Activated CD8-positive, alpha-beta memory T cell treated with anti-CD3 and anti-CD28 coated beads for 36 hours (primary cell): ENCODE data around the gene GRAMD2A. TPM values are rescaled to one million over a fixed set of nuclear protein-coding genes. Genes with fewer than 3 reads are reported as not detected.

Experiments used
- CTCF ChIA-PET: fragments of 350-600 bp; sonication (Branson Sonifier 250); formaldehyde crosslinking; loops from one replicate; lab custom pipeline; 2021; ENCODE audit warnings: antibody characterized with exemption; lab: Charles Lee
- POLR2A ChIA-PET: fragments of 350-600 bp; sonication (Branson Sonifier 250); formaldehyde crosslinking; loops from one replicate; lab custom pipeline; 2021; ENCODE audit warnings: antibody characterized with exemption; lab: Charles Lee
- total RNA-seq, 2 experiments: library from RNA; stranded (reverse); gene quantifications; one replicate each; pipeline ENCODE4 v1.2.3, GENCODE V29; 2021

GRAMD2A gene
- total RNA-seq, 2 experiments from 2014 or later = not detected

DNA sequence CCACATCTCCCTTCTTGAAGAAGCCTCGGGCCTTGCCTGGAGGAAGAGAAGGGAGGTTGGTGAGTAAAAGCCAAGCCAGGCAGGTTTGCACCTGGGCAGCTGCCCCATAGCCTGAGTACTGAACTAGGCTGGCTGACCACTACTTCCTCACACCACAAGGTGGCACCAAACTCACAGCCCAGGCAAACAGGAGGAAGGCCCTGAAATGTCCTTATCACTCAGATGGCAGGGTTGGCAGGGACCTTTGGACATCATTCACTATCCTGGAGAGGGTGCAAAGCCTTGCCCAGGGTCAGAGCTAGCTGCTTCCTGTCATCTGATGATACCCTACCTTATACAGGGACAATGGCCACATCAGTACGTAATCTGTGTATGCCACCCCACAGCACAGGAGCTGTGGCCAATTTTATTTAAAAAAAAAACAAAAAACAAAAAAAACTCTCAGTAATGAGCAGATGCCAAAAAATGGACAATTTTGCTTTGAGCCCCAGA is 2.2 kb upstream of the GRAMD2A start:
- CTCF ChIA-PET = interaction anchor here (0.8 to 2.7 kb wide), 7 partner anchors 9 to 75 kb away, joined by 3 to 8 read pairs (median 4); no protein-coding TSS in a partner anchor
- POLR2A ChIA-PET = interaction anchor here (0.7 to 0.8 kb wide), 2 partner anchors 64 to 431 kb away, joined by 3 read pairs; no protein-coding TSS in a partner anchor

DNA sequence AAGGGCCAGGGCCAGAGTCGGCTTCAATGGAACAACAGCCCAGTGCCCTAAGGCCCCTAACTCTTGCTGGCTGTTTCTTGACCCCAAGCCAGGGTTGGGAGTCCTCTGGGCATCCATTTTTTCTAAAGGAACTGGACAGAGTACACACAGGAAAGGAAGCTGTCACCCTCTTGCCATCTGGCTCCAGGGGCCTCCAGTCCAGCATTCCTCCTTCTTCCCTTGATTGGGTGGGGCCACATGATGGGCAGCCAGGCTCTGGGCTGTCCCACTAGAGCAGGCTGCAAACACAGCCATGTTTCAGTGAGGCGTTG is 1.6 kb upstream of the GRAMD2A start:
- CTCF ChIA-PET = interaction anchor here (0.7 to 2.7 kb wide), 5 partner anchors 9 to 38 kb away, joined by 3 to 8 read pairs (median 3); no protein-coding TSS in a partner anchor
- POLR2A ChIA-PET = interaction anchor here (1.5 kb wide), 1 partner anchor 32 kb away, joined by 5 read pairs; the partner anchor contains the start of gene PKM

DNA sequence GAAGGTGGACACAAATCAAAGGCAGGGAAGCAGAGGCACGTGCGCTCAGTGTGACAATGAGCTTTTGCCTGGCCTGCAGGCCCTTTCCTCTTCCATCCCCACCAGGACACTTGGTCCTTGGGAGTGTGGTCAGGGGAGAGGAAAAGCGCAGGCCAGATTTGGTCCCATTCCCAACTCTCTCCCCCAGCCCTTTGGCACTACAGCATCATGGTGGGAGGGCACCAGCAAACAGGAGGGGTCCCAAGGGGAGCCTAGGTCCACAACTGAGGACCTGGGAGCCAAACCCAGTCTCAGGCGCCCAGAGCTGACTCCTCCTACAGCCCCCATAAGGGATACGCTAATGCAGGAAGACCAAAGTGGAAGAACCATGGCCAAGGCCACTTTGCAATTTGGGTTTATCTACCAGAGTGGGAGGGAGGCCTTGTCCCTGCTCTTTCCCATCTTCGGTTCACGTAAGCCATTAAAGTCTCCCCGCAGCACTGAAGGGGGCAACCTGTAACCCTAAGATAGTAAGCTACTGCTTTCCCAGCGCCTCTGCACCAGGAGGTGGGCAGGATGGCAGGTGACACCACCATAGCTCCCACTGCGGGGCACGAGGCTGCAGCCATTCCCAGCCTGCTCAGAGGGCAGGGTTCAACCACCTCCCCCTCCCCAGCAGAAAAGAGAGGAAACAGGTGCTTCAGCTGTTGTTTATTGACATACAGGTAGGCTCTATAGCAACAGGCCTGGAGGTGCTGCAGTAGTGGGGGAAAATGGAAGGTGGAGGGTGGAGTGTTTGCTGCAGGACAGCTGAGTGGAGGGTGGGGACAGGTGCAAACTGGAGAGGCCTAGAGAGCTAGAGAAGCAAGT is 993 bp upstream of the GRAMD2A start:
- CTCF ChIA-PET = interaction anchor here (0.7 to 2.7 kb wide), 6 partner anchors 10 to 32 kb away, joined by 3 to 8 read pairs (median 6); no protein-coding TSS in a partner anchor
- POLR2A ChIA-PET = interaction anchor here (0.5 to 1.5 kb wide), 4 partner anchors 31 to 1703 kb away, joined by 3 to 5 read pairs (median 3); partner anchors contain the start of gene PKM

DNA sequence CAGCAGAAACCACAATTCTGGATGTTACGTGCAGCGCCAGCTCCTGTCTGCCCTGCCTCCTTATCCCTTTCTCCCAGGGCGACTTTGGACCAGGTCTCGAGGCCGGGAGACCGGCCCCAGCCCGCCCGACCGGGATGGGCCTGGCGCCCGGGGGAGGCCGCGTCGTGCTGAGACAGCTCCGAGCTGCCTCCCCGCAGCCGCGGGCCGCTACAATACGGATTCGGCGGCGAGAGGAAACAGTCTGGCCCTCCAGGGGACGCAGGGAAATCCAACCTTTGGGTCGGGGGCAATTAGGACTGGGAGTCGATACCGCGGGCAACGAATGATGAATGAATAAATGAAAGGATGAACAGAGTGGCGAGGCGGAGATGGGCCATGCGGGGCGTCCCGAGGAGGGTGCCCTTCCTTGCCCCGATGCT is 537 bp downstream of the GRAMD2A start:
- POLR2A ChIA-PET = interaction anchor here (1.0 to 1.4 kb wide), 3 partner anchors 23 to 31 kb away, joined by 3 to 5 read pairs (median 3); no protein-coding TSS in a partner anchor
- CTCF ChIA-PET = interaction anchor here (1.9 kb wide), 1 partner anchor 29 kb away, joined by 8 read pairs; no protein-coding TSS in a partner anchor

DNA sequence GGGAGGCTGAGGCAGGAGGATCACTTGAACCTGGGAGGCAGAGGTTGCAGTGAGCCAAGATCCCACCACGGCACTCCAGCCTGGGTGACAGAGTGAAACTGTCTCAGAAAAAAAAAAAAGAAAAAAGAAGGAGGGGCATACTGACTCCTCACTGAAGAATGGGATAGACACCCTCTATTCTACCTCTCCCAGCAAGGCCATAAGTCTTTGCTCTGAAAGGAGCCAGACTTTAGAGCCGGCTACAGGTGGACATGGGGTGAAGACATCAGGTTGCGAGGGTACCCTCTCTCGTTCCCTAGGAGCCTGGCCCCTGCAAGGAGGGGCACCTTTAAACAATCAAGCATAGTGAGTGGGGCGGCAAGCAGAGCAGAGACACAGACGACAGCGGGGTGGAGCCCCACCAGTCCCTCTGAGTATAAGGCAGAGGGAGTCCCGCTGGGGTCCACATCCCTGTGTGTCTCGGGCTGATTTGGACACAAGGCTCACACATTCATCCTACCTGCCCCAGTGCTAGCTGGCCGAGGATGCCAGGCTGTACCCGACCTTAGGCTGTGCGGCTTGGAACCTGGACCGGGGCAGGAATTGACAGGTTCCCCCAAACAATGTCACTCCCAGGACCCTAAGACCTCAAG is 1.1 kb downstream of the GRAMD2A start:
- CTCF ChIA-PET = interaction anchor here (1.9 kb wide), 1 partner anchor 30 kb away, joined by 8 read pairs; no protein-coding TSS in a partner anchor
- POLR2A ChIA-PET = interaction anchor here (1.0 to 1.4 kb wide), 3 partner anchors 23 to 32 kb away, joined by 3 to 5 read pairs (median 3); no protein-coding TSS in a partner anchor

DNA sequence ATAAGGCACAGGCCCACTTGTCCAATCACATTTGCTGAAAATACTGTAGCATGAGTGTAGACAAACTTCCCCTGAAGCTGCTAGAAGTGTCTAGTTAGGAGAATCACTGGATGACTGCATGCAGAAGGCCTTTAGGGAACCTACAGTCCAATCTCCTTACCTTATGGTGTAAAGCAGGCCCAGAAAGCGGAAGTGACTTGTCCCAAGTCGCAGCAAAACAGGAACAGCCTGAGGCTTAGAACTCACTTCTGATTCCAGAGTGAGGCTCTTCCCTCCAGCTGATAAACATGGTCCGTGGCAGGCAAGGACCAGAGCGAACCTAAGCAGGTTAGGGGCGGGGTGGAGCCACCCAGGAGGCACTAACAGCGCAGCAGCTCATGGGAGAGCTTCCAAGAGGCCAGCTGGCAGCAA is 2.5 kb downstream of the GRAMD2A start:
- ChIA-PET POLR2A (no interaction called here), CTCF (interaction anchor here (1.1 kb wide), 1 partner anchor 478 kb away, joined by 3 read pairs; no protein-coding TSS in a partner anchor)

DNA sequence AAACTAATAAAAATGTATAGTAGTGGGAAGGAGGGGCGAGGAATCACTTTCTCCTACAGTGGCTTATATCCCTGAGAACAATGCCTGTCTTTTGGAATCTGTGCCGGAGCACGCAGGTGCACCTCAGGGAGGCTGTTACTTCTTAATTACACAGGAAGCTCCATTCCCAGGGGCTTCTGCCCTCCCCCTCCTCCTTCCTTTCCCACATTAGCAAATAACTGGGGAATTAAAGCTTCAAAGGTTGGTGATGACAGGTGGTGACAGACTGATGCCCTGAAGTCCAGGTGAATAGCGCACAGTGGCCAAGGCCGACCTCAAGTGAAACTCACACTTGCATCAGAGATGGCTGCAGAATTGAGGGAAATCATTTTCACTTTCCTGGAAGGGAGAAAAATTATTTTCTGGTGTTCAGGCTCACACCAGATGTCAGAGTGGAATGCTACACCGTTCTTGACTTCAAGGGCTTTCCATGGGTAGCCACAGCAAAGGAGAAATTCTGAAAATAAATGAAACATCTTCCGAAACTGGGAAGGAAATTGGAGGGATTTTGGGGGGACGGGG is 3.7 kb downstream of the GRAMD2A start:
- ChIA-PET POLR2A (interaction anchor here (0.8 kb wide), 1 partner anchor 81 kb away, joined by 3 read pairs; no protein-coding TSS in a partner anchor), CTCF (interaction anchor here (1.4 kb wide), 1 partner anchor 33 kb away, joined by 4 read pairs; no protein-coding TSS in a partner anchor)

DNA sequence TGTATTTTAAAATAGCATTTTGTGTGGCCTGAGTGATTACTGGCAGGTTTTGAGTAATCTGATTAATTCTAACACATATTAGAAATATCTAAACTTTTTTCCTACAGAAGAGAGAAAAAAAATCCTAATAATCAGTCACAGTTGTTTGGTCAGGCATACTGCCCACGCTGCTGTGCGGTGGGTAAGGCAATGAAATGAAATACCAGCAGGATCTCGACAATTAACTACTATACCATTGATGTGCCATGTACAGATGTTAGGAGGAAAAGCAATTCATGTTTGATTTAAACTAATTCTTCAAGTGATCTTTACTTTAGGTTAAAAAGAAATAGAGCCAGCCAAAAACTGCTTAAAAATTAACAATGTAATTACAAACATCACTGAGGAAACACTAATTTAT is 5.2 kb downstream of the GRAMD2A start:
- POLR2A ChIA-PET = no interaction called here
- CTCF ChIA-PET = no interaction called here

DNA sequence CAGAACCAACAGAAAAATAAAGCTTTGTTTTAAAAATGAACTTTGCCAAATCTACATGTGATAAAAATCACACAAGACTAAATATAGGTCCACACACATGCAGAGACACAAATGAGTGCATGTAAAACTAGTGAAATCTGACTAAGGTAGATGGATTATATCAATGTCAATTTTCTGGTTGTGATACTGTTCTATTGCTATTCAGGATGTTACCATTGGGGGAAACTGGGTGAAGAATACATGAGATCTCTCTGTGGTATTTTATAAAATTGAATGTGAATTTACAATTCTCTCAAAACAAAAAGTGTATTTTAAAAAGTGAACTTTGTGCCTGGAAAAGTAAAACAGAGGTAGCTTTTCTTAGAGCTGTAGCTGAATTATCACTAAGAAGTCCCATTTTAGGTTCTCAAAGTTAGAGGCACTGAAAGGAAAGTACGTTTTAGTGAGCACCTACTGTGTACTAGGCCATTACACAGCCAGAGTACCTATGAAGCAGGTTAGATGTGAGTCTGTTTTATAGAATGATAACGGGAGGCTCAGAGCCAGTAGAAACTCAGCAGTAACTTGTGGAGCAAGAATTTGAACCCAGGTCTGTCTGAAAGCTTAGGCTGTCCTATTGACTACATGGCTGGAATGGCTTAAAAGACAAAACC is 8.2 kb downstream of the GRAMD2A start:
- POLR2A ChIA-PET = no interaction called here
- CTCF ChIA-PET = interaction anchor here (0.8 to 1.2 kb wide), 2 partner anchors 12 to 48 kb away, joined by 3 read pairs; no protein-coding TSS in a partner anchor

DNA sequence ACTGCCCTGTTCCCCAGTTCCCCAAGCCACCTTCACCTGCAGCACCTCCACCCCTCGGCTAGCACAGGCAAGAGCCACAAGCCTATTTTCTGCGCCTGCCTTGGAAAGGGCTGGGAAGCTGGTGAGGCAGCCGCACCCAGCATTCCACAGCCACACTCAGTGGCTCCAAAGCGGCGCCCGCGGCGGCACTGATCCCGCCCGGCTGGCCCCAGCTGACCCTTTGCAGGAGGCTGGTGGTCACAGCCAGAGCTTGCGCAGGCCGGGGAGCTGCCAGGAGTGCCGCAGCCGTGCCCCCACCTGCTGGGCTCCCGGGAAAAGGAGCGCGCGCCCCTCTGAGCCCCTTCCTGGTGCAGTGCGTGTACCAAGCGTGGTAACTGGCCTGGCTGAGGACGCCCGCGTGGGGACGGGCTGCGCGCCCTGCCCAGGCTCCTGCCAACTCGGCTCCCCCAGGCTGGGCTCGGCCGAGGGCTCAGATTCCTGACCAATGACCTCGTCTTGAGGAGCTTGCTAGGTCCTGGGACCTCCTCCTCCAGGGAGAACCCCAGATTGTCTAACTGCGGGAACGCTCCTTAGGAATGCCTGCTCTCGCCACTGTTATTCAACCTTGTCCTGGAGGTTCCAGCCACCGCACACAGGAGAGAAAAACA is 13.3 kb downstream of the GRAMD2A start:
- CTCF ChIA-PET = interaction anchor here (0.6 kb wide), 1 partner anchor 116 kb away, joined by 4 read pairs; no protein-coding TSS in a partner anchor
- POLR2A ChIA-PET = no interaction called here

DNA sequence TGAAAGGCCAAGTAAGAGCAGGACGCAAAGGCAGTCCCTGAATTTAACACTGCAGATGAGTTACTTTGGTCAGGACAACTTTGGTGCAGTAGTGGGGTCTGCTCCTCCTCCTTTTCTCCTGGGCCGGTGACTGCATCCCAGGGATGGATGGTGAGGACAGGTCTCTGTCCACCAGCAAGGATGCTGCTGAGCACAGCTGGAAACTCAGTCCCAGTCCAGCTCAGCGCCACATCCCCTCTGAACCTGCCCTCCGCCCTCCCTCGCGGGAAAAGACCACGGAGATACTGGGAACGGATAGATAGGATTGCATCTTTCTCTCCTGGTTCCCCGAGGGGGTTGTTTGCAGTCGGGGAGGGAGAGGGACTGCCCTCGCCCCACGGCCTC is 13.8 kb downstream of the GRAMD2A start:
- POLR2A ChIA-PET = no interaction called here
- CTCF ChIA-PET = no interaction called here

DNA sequence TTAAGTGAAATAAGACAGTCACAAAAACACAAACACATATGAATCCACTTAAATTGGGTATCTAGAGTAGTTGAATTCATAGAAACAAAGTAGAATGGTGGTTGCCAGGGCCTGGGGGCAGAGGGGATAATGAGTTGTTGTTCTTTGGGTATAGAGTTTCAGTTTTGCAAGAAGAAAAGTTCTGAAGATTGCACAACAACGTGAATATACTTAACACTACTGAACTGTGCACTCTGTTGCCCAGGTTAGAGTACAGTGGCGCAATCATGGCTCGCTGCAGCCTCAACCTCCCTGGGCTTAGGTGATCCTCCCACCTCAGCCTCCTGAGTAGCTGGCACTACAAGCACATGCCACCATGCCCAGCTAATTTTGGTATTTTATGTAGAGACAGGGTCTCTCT is 14.9 kb downstream of the GRAMD2A start:
- POLR2A ChIA-PET = no interaction called here
- CTCF ChIA-PET = no interaction called here

DNA sequence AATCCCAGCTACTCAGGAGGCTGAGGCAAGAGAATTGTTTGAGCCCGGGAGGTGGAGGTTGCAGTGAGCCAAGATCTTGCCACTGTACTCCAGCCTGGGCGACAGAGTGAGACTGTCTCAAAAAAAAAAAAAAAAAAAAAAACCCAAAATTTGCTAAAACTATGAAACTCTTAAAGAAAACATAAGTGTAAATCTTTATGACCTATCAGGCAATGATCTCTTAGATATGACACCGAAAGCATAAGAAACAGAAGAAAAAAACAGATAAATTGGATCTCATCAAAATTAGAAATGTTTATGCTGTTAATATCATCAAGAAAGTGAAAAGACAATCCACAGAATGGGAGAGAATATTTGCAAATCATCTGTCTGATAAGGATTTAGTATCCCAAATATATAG is 15.3 kb downstream of the GRAMD2A start:
- POLR2A ChIA-PET = no interaction called here

DNA sequence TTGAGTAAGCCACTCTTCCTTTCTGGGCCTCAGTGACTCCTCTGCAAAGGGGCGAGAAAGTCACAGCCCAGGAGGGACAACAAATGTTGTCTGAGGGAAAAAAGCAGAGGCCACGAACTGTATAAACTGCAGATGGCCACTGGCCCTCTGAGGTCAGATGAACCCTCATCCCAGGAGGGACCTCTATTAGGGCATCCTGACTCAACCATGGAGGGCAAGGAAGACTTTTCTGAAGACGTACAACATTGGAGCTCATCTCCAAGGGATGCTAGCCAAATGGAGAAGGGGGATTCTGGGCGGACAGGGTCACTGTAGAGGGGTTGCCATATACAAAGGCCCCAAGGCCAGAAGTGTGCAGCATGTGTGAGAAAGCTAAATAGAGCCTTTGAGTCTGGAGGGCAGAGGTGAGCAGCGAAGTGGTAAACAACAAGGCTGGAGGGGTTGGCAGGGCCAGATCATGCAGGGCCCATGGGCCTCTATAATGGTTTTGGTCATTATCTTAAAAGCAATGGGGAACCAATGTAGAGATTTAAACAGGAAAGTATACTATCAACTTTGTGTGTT is 16.7 kb downstream of the GRAMD2A start:
- ChIA-PET POLR2A (no interaction called here), CTCF (no interaction called here)

More for the DNA sequence above, 15.3 kb downstream of the GRAMD2A start:
- CTCF ChIA-PET = no interaction called here

DNA sequence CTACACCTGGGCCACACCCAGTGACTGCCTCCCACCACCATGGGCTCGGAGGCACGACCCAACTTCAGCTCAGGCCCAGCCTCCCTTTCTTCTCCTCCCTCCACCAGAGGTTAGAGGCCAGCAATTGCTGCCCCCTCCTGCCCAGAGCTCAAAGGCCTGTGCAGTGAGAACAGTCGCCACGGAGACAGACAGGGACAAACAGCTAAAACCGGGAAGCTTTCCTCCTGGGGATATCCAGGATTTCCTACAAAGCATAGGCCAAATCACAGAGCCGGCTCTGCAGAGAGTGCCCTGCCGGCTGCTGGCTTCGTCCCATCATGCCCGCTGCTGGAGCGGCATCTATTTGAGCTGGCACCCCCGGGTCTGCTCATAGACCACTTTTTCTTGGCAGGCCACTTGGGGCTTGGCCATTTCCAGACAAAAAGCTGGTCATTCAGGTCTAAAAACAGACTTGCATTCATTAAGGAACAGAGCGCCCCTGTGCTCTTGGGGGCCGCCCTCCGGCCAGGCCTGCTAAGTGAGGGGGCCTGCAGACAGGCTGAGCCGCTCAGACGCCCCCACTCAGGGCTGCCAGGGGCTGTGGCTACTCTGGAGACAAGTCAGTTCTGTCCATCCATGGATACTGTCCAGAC is 17.5 kb downstream of the GRAMD2A start:
- ChIA-PET CTCF (no interaction called here), POLR2A (no interaction called here)

DNA sequence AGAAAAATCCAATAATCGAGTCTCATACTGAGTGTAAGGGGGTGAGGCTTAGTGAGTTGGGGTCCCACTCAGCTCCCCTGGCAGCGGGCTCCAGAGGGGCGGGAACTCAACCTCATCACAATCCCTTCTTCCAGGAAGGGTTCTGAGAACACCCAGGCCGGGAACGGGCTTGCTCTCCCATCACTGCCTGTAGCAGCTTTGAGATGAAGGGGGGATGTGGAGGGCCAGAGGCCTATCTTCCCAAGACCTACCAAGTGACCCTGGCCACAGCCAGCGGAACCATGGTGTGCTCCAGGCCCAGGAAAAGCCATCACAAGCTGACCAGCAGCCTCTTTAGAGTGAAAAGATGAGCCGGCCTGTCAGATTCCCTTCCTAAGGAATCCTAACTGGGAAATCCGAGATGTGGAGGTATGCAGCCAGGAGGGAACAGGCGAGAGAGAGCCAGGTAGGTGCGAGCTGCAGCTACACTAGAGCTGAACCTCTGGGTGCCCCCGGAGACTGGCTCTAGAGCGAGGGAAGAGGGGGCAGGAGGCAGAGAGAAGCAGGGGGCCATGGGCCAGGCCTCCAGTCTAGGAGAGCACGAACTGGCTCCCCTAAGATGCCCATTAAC is 18.5 kb downstream of the GRAMD2A start:
- ChIA-PET CTCF (no interaction called here), POLR2A (no interaction called here)

DNA sequence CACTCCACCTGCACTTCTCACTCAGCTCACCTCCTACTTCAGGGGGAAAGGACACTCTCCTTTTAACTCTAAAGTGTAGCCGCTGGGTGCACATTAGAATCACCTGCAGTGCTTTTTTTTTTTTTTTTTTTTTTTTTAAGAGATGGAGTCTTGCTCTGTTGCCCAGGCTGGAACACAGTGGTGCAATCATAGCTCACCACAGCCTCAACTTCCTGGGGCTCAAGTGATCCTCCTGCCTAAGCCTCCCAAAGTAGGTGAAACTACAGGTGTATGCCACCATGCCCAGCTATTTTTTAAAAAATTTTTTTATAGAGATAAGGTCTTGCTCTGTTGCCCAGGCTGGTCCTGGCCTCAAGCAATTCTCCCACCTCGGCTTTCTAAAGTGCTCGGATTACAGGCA is 20.8 kb downstream of the GRAMD2A start:
- ChIA-PET POLR2A (no interaction called here), CTCF (interaction anchor here (0.6 kb wide), 2 partner anchors 14 to 23 kb away, joined by 3 to 4 read pairs; no protein-coding TSS in a partner anchor)
